H9 (cell line): Measurements from ENCODE around the gene UGT2B17. TPM values are rescaled to one million over a fixed set of nuclear protein-coding genes. Genes with fewer than 3 reads are reported as not detected.
"Not testable (repeated sequence)": the region's sequence is repeated elsewhere in the genome, so short reads cannot be mapped to it uniquely, and the experiment has no call there.

Experiments
- DNase-seq: peaks from one replicate; pipeline ENCODE4 v3.0.0-alpha.2; 2017
- H2AFZ ChIP-seq: one replicate; pipeline ENCODE4 v1.6.1; 2013; ENCODE audit warnings: mild to moderate bottlenecking, low read length, control low read depth, moderate library complexity
- H2AK5ac ChIP-seq: 2 replicates; pipeline ENCODE4 v1.6.1; 2013; ENCODE audit warnings: low read length, control low read depth, mixed read lengths; ENCODE audit not compliant: insufficient read length
- H2BK120ac ChIP-seq: one replicate; pipeline ENCODE4 v1.6.1; 2013; ENCODE audit warnings: low read depth, mild to moderate bottlenecking, low read length, control low read depth, inconsistent platforms; ENCODE audit not compliant: poor library complexity, severe bottlenecking
- H2BK12ac ChIP-seq: 2 replicates; pipeline ENCODE4 v1.6.1; 2013; ENCODE audit warnings: low read length, control low read depth, mixed read lengths, low read depth; ENCODE audit not compliant: insufficient read length
- H2BK15ac ChIP-seq: 2 replicates; pipeline ENCODE4 v1.6.1; 2013; ENCODE audit warnings: low read depth, low read length, control low read depth
- H2BK20ac ChIP-seq: one replicate; pipeline ENCODE4 v1.6.1; 2013; ENCODE audit warnings: low read depth, mild to moderate bottlenecking, low read length, control low read depth, inconsistent platforms; ENCODE audit not compliant: poor library complexity, severe bottlenecking
- H2BK5ac ChIP-seq: 2 replicates; pipeline ENCODE4 v1.6.1; 2013; ENCODE audit warnings: low read length, control low read depth, mixed read lengths; ENCODE audit not compliant: insufficient read length
- H3K14ac ChIP-seq: 2 replicates; pipeline ENCODE4 v1.6.1; 2013; ENCODE audit warnings: low read length, control low read depth; ENCODE audit not compliant: insufficient read depth
- H3K18ac ChIP-seq: 2 replicates; pipeline ENCODE4 v1.6.1; 2013; ENCODE audit warnings: low read depth, mild to moderate bottlenecking, mixed read lengths, low read length, control low read depth; ENCODE audit not compliant: insufficient read length
- H3K23ac ChIP-seq: 2 replicates; pipeline ENCODE4 v1.6.1; 2013; ENCODE audit warnings: low read length, control low read depth, mixed read lengths, low read depth; ENCODE audit not compliant: insufficient read length
- H3K23me2 ChIP-seq: 2 replicates; pipeline ENCODE4 v1.6.1; 2013; ENCODE audit warnings: low read depth, mild to moderate bottlenecking, mixed read lengths, low read length, control low read depth; ENCODE audit not compliant: insufficient read length, poor library complexity, severe bottlenecking
- H3K27ac ChIP-seq: 2 replicates; pipeline ENCODE4 v1.5.1; 2013; ENCODE audit warnings: low read length, control low read depth, mixed read lengths, low read depth; ENCODE audit not compliant: insufficient read length
- H3K27me3 ChIP-seq: 2 replicates; pipeline ENCODE4 v1.6.1; 2013; ENCODE audit warnings: low read length, control low read depth, inconsistent platforms; ENCODE audit not compliant: insufficient read depth
- H3K4ac ChIP-seq: 2 replicates; pipeline ENCODE4 v1.6.1; 2013; ENCODE audit warnings: low read depth, mild to moderate bottlenecking, control low read depth, inconsistent platforms, low read length, moderate library complexity
- H3K4me1 ChIP-seq: 2 replicates; pipeline ENCODE4 v1.6.1; 2013; ENCODE audit warnings: low read length, control low read depth, inconsistent platforms; ENCODE audit not compliant: insufficient read depth
- H3K4me2 ChIP-seq: 2 replicates; pipeline ENCODE4 v1.6.1; 2013; ENCODE audit warnings: low read length, control low read depth, mixed read lengths; ENCODE audit not compliant: insufficient read length, insufficient read depth
- H3K56ac ChIP-seq: 2 replicates; pipeline ENCODE4 v1.6.1; 2013; ENCODE audit warnings: low read depth, mild to moderate bottlenecking, mixed read lengths, low read length, control low read depth; ENCODE audit not compliant: insufficient read length
- H3K79me1 ChIP-seq: 2 replicates; pipeline ENCODE4 v1.6.1; 2013; ENCODE audit warnings: low read depth, mild to moderate bottlenecking, moderate library complexity, low read length, control low read depth, inconsistent platforms; ENCODE audit not compliant: insufficient read depth, poor library complexity, severe bottlenecking
- H3K79me2 ChIP-seq: 2 replicates; pipeline ENCODE4 v1.6.1; 2013; ENCODE audit warnings: low read length, control low read depth, inconsistent platforms; ENCODE audit not compliant: insufficient read depth
- H3K9ac ChIP-seq: 2 replicates; pipeline ENCODE4 v1.6.1; 2013; ENCODE audit warnings: low read length, control low read depth, mixed read lengths; ENCODE audit not compliant: insufficient read length; ENCODE audit errors: extremely low read depth
- H3K9me3 ChIP-seq: one replicate; pipeline ENCODE4 v1.6.1; 2013; ENCODE audit warnings: low read depth, low read length, inconsistent platforms; ENCODE audit not compliant: control insufficient read depth
- H3T11ph ChIP-seq: one replicate; pipeline ENCODE4 v1.6.1; 2013; ENCODE audit warnings: mild to moderate bottlenecking, low read length, control low read depth, inconsistent platforms
- H4K20me1 ChIP-seq: one replicate; pipeline ENCODE4 v1.6.1; 2013; ENCODE audit not compliant: control insufficient read depth, insufficient read length, insufficient read depth
- H4K5ac ChIP-seq: 2 replicates; pipeline ENCODE4 v1.6.1; 2013; ENCODE audit warnings: low read depth, mild to moderate bottlenecking, mixed read lengths, low read length, control low read depth; ENCODE audit not compliant: insufficient read length
- H4K8ac ChIP-seq: replicated peaks from 2 replicates; pipeline ENCODE4 v1.6.1; 2013; ENCODE audit warnings: low read length, control low read depth, mixed read lengths, low read depth; ENCODE audit not compliant: insufficient read length
- H4K91ac ChIP-seq: 2 replicates; pipeline ENCODE4 v1.6.1; 2013; ENCODE audit warnings: low read depth, mild to moderate bottlenecking, moderate library complexity, mixed read lengths, low read length, control low read depth; ENCODE audit not compliant: insufficient read length
- H3K27ac Mint-ChIP-seq, 3 experiments: 2 replicates in 2 of 3; 3 replicates in 1 of 3; pipeline ENCODE4 v1.8.0; 2020 to 2021; ENCODE audit warnings: mixed read lengths in 3 of 3, mild to moderate bottlenecking in 1 of 3, moderate library complexity in 1 of 3
- H3K27me3 Mint-ChIP-seq: 2 replicates; pipeline ENCODE4 v1.8.0; 2021; ENCODE audit warnings: low read depth, mild to moderate bottlenecking, moderate library complexity, mixed read lengths
- H3K36me3 Mint-ChIP-seq, 3 experiments: 2 replicates in 2 of 3; 3 replicates in 1 of 3; pipeline ENCODE4 v1.8.0; 2020 to 2021; ENCODE audit warnings: low read depth in 3 of 3, mixed read lengths in 3 of 3; ENCODE audit not compliant: insufficient read depth in 1 of 3
- H3K4me1 Mint-ChIP-seq, 2 experiments: 2 replicates each; pipeline ENCODE4 v1.8.0; 2020; ENCODE audit warnings: mixed read lengths in 2 of 2
- H3K4me3 Mint-ChIP-seq, 2 experiments: 2 replicates in 1 of 2; 3 replicates in 1 of 2; pipeline ENCODE4 v1.8.0; 2020 to 2021; ENCODE audit warnings: mild to moderate bottlenecking in 2 of 2, mixed read lengths in 2 of 2, moderate library complexity in 1 of 2
- H3K9me3 Mint-ChIP-seq, 2 experiments: 2 replicates in 1 of 2; 3 replicates in 1 of 2; pipeline ENCODE4 v1.8.0; 2020; ENCODE audit warnings: mild to moderate bottlenecking in 2 of 2, mixed read lengths in 2 of 2, moderate library complexity in 1 of 2
- CTCF ChIP-seq: fragments of 200-600 bp; sonication (generic); conservative IDR thresholded peaks from 3 replicates; pipeline ENCODE4 v1.8.0; 2021; ENCODE audit warnings: antibody characterized with exemption, mild to moderate bottlenecking
- WGBS: extraction: QIAGEN DNeasy Blood & Tissue Kit; methylation state at CpG from one replicate; pipeline ENCODE4 v1.1.7; 2013; ENCODE audit warnings: missing lambda C conversion rate, low lambda C conversion rate, mixed read lengths; ENCODE audit not compliant: insufficient read length; ENCODE audit errors: extremely low coverage; 5-methylcytosine and 5-hydroxymethylcytosine counted together
- long read RNA-seq: library from polyadenylated mRNA; unstranded; transcript quantifications from one replicate; pipeline ENCODE4 v2.0.0, GENCODE V29; 2020
- total RNA-seq: library from RNA; stranded (reverse); gene quantifications from 2 replicates; pipeline ENCODE4 v1.2.1, GENCODE V29; 2021

UGT2B17 gene
- not detected in 2 replicates for total RNA-seq
- long read RNA-seq, result 0 reads

- WGBS, result no CpG with 5 or more reads among the region's 7 CpGs
- no peaks in the 10 kb centered on the region for H3K27me3 Mint-ChIP-seq
These were observed at the start of gene UGT2B17 for GRCh38 chr4:68576272-68577125. TSS of gene UGT2B17 (minus strand) at chr4:68576322. CDS start at chr4:68568484, 7,838 bp downstream.

GRCh38 chr4:68622731-68623130 lies 46.6 kb upstream of the UGT2B17 start:
- not testable (repeated sequence) for DNase-seq, H3K9me3 ChIP-seq, H3K36me3 Mint-ChIP-seq, H3K79me2 ChIP-seq, H3K27me3 ChIP-seq, H3K9me3 Mint-ChIP-seq, H3K56ac ChIP-seq, H4K20me1 ChIP-seq, H3K4ac ChIP-seq, H3T11ph ChIP-seq, H3K23me2 ChIP-seq, H3K4me1 ChIP-seq, H2BK20ac ChIP-seq, H3K27ac Mint-ChIP-seq, H4K91ac ChIP-seq, H3K79me1 ChIP-seq, H4K5ac ChIP-seq, H2BK120ac ChIP-seq, H2BK5ac ChIP-seq, H2BK12ac ChIP-seq, H3K23ac ChIP-seq, H3K14ac ChIP-seq, H2AFZ ChIP-seq, H3K27me3 Mint-ChIP-seq, H3K9ac ChIP-seq, H3K4me3 Mint-ChIP-seq, H2BK15ac ChIP-seq, H3K18ac ChIP-seq, H2AK5ac ChIP-seq, H4K8ac ChIP-seq, H3K4me1 Mint-ChIP-seq, H3K4me2 ChIP-seq, H3K27ac ChIP-seq
- WGBS, result no CpG with 5 or more reads among the region's 2 CpGs

More at GRCh38 chr4:68576272-68577125, at the start of gene UGT2B17:
- Mint-ChIP-seq H3K36me3 (no peaks in the 10 kb centered on the region; a peak in 3 of 7 replicates), H3K9me3 (no peaks in the 10 kb centered on the region; a peak in 2 of 5 replicates), H3K4me1 (no peaks in the 10 kb centered on the region), H3K4me3 (no peak within 1 kb of the TSS), H3K27ac (no peak within 1 kb of the TSS)
- Histone ChIP-seq H2BK12ac (no peak within 1 kb of the TSS), H2BK15ac (no peak within 1 kb of the TSS), H4K8ac (no peak within 1 kb of the TSS), H4K5ac (no peak within 1 kb of the TSS), H3K4me1 (no peaks in the 10 kb centered on the region), H2BK5ac (no peak within 1 kb of the TSS), H3K23me2 (no peaks in the 10 kb centered on the region), H3K79me1 (no peaks in the 10 kb centered on the region), H3K9me3 (no peaks in the 10 kb centered on the region), H2AFZ (no peak within 1 kb of the TSS), H2BK120ac (no peak within 1 kb of the TSS), H3K9ac (no peak within 1 kb of the TSS), H3K27me3 (no peaks in the 10 kb centered on the region), H3K27ac (no peak within 1 kb of the TSS), H4K20me1 (no peaks in the 10 kb centered on the region), H3K18ac (no peak within 1 kb of the TSS), H3K23ac (no peak within 1 kb of the TSS), H3K79me2 (no peaks in the 10 kb centered on the region), H3T11ph (no peak within 1 kb of the TSS), H3K4ac (no peak within 1 kb of the TSS), H3K4me2 (no peak within 1 kb of the TSS), H4K91ac (no peak within 1 kb of the TSS), H3K56ac (no peak within 1 kb of the TSS), H3K14ac (no peak within 1 kb of the TSS), H2BK20ac (no peak within 1 kb of the TSS), H2AK5ac (no peak within 1 kb of the TSS)
- no peak for DNase-seq
- TF ChIP-seq CTCF, result no peak
